ENCODE data around the gene EMILIN2. TPM values are rescaled to one million over a fixed set of nuclear protein-coding genes. Genes with fewer than 3 reads are reported as not detected.

EMILIN2 gene
- total and polyA plus RNA-seq, 4 donors = 13.5 to 63.2 (median 36.0) TPM

- H3K4me3 ChIP-seq = no peak overlapping the region
- 94 to 98% methylated on average over 12 of the region's 12 CpGs for WGBS, 2 donors
- ATAC-seq (ENCODE audit: insufficient read depth, low FRiP score) (no peak), DNase-seq (no peak)
- H3K27ac ChIP-seq (ENCODE audit: low read depth in 1 of 2, low read length in 1 of 2) = no peak overlapping the region
- no peak overlapping the region for H3K9ac ChIP-seq (ENCODE audit: insufficient read depth in 1 of 2, low read length in 2 of 2)
- no peaks in the 10 kb centered on the region for H3K9me3 ChIP-seq (ENCODE audit: control insufficient read depth in 4 of 4, insufficient read depth in 3 of 4, low read length in 3 of 4)
- no peaks in the 10 kb centered on the region for H3K27me3 ChIP-seq (ENCODE audit: control insufficient read depth in 3 of 3, insufficient read depth in 3 of 3, low read length in 2 of 3)
- no peak for TF ChIP-seq CTCF (IDR thresholded peaks at IDR 0.05; ENCODE audit: control extremely low read depth, extremely low read depth)
- no peaks in the 10 kb centered on the region for H3K4me1 ChIP-seq (ENCODE audit: control insufficient read depth in 5 of 5, insufficient read depth in 5 of 5, low read length in 5 of 5)
- peaks cover 21 to 58% (median 30%) of the 10 kb centered on the region in 4 donors for H3K36me3 ChIP-seq (ENCODE audit: control insufficient read depth in 4 of 4, insufficient read depth in 4 of 4, low read length in 4 of 4)
These were observed 78.1 kb downstream of the EMILIN2 start for GRCh38 chr18:2924920-2925319.

DNA sequence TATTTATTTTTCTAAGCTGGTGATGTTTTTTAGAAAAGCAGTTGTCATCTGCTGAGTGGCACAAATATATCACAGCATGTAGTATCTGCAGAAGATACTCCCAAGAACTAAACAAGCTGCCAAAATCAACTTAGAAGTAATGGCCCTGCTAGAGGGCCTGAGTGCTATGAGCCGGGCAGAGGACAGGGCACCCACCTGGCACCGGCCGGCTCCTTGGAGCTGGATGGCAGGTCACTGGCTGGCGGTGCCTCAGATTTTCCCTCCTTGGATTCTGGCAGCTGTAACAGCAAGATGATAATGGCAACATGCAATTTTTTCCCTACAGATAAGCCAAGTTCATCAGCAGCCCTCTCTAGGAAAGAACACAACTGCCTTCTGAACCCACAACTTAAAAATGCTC, 79.7 kb downstream of the EMILIN2 start:
- no peak for TF ChIP-seq CTCF (IDR thresholded peaks at IDR 0.05; ENCODE audit: control extremely low read depth, extremely low read depth)
- 92 to 98% methylated on average over 4 of the region's 4 CpGs for WGBS, 2 donors
- no peak for DNase-seq
- Histone ChIP-seq H3K9ac (ENCODE audit: insufficient read depth in 1 of 2, low read length in 2 of 2) (no peak overlapping the region), H3K36me3 (ENCODE audit: control insufficient read depth in 4 of 4, insufficient read depth in 4 of 4, low read length in 4 of 4) (peaks cover 14 to 53% (median 19%) of the 10 kb centered on the region in 4 donors), H3K4me3 (no peak overlapping the region), H3K9me3 (ENCODE audit: control insufficient read depth in 4 of 4, insufficient read depth in 3 of 4, low read length in 3 of 4) (no peaks in the 10 kb centered on the region), H3K4me1 (ENCODE audit: control insufficient read depth in 5 of 5, insufficient read depth in 5 of 5, low read length in 5 of 5) (no peaks in the 10 kb centered on the region), H3K27me3 (ENCODE audit: control insufficient read depth in 3 of 3, insufficient read depth in 3 of 3, low read length in 2 of 3) (no peaks in the 10 kb centered on the region), H3K27ac (ENCODE audit: low read depth in 1 of 2, low read length in 1 of 2) (no peak overlapping the region)
- no peak for ATAC-seq (ENCODE audit: insufficient read depth, low FRiP score)

DNA sequence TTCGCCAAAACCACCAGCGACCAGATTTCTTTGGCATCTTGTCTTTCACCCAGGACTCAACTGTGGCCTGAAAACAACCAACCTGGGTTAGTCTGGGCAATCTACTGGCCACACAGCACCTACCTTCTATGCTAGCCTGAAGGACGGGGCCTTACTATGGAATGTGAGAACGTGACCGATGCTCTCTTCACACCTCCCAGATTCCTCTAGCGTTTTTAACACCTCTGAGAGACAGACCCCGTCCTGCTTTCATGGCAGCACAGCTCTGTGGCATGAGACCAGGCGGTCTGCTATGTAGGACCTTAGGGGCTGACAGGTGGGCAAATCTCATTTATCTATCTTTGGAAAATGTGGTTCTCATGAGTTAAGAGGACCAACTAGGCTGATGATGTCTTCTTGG, 80.9 kb downstream of the EMILIN2 start:
- peaks cover 11 to 53% (median 16%) of the 10 kb centered on the region in 4 donors for H3K36me3 ChIP-seq (ENCODE audit: control insufficient read depth in 4 of 4, insufficient read depth in 4 of 4, low read length in 4 of 4)
- no peak for TF ChIP-seq CTCF (IDR thresholded peaks at IDR 0.05; ENCODE audit: control extremely low read depth, extremely low read depth)

More for the DNA sequence above, 80.9 kb downstream of the EMILIN2 start:
- no peak overlapping the region for H3K9ac ChIP-seq (ENCODE audit: insufficient read depth in 1 of 2, low read length in 2 of 2)
- DNase-seq (no peak), ATAC-seq (ENCODE audit: insufficient read depth, low FRiP score) (no peak)
- H3K27ac ChIP-seq (ENCODE audit: low read depth in 1 of 2, low read length in 1 of 2) = no peak overlapping the region
- H3K9me3 ChIP-seq (ENCODE audit: control insufficient read depth in 4 of 4, insufficient read depth in 3 of 4, low read length in 3 of 4) = no peaks in the 10 kb centered on the region
- no peaks in the 10 kb centered on the region for H3K27me3 ChIP-seq (ENCODE audit: control insufficient read depth in 3 of 3, insufficient read depth in 3 of 3, low read length in 2 of 3)
- WGBS, 2 donors = 95 to 96% methylated on average over 8 of the region's 8 CpGs
- H3K4me1 ChIP-seq (ENCODE audit: control insufficient read depth in 5 of 5, insufficient read depth in 5 of 5, low read length in 5 of 5) = no peaks in the 10 kb centered on the region
- H3K4me3 ChIP-seq = no peak overlapping the region

All from lung (tissue), 12 donors.